ENCODE data around the gene AKIRIN2. TPM values are rescaled to one million over a fixed set of nuclear protein-coding genes. Genes with fewer than 3 reads are reported as not detected.

The AKIRIN2 gene
- total and polyA plus RNA-seq, 10 of the 15 experiments (the other 5 are each of a cell fraction or from before 2014, with no cell fraction given), result 12.7 to 82.2 (median 42.6) TPM

DNA sequence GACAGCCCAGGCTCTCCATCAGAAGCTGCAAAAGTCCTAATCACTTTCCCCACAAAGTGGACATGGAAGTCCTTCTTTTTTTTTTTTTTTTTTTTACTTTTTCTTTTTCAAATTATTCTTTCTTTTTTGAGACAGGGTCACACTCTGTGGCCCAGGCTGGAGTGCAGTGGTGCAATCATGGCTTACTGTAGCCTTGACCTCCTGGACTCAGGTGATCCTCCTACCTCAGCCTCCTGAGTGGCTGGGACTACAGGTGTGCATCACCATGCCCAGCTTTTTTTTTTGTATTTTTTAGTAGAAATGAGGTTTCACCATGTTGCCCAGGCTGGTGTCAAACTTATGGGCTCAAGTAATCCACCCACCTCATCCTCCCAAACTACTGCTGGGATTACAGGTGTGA is 29.0 kb upstream of the AKIRIN2 start:
- ChIA-PET CTCF (interaction anchor here (0.6 kb wide), 1 partner anchor 192 kb away, joined by 4 read pairs; no protein-coding TSS in a partner anchor), SMC1A (ENCODE audit: uncharacterized antibody, unreplicated experiment) (interaction anchor here (1.1 to 2.5 kb wide), 2 partner anchors 29 to 46 kb away, joined by 3 to 7 read pairs; partner anchors contain the start of gene AKIRIN2), RAD21 (ENCODE audit: unreplicated experiment) (interaction anchor here (0.6 to 3.4 kb wide), 6 partner anchors 17 to 533 kb away, joined by 3 to 15 read pairs (median 4); no protein-coding TSS in a partner anchor), POLR2A (interaction anchor here (1.4 to 1.5 kb wide), 3 partner anchors 24 to 29 kb away, joined by 5 to 19 read pairs (median 10); partner anchors contain the start of gene AKIRIN2)
- ATAC-seq, result 0 out of 3 replicates have a peak, but pooled peaks have one; percentile 5
- no peak overlapping the region for H3K4me3 ChIP-seq
- no peaks in the 10 kb centered on the region for H3K27me3 ChIP-seq (replicated peaks in 1 of 2; ENCODE audit: control insufficient read depth in 2 of 2, insufficient read depth in 2 of 2, low read length in 1 of 2)
- TF ChIP-seq MEF2A (IDR thresholded peaks at IDR 0.05; ENCODE audit: insufficient read depth, low read depth, low read length), result no peak
- TF ChIP-seq RFX5 (IDR thresholded peaks at IDR 0.05; ENCODE audit: low read depth, low read length), result no peak
- TF ChIP-seq NFXL1 (IDR thresholded peaks at IDR 0.05; ENCODE audit: borderline replicate concordance), result no peak
- no peak for TF ChIP-seq HDAC6 (IDR thresholded peaks at IDR 0.05; ENCODE audit: unreplicated experiment)
- no peak for TF ChIP-seq EP300 (IDR thresholded peaks at IDR 0.05; ENCODE audit: borderline replicate concordance in 1 of 2, control insufficient read depth in 1 of 2, low read depth in 2 of 2, low read length in 2 of 2)
- TF ChIP-seq SRF (IDR thresholded peaks at IDR 0.05; ENCODE audit: low read depth in 2 of 2, low read length in 2 of 2), result no peak
- no peak for TF ChIP-seq CHD1 (IDR thresholded peaks at IDR 0.05; ENCODE audit: low read depth, low read length)
- intact Hi-C loops (cut with micrococcal nuclease; ENCODE audit: unreplicated experiment), result loop anchor here (2.0 to 5.0 kb wide), 2 partner anchors 26 to 34 kb away; no protein-coding TSS in a partner anchor
- no peak overlapping the region for H3K9ac ChIP-seq (ENCODE audit: control insufficient read depth, insufficient read depth, low read length)
- in situ Hi-C loops (cut with MboI), result no loop called here
- H3K9me3 ChIP-seq (replicated peaks; ENCODE audit: control insufficient read depth, insufficient read depth, low read length), result no peaks in the 10 kb centered on the region; the same call in 2 of the 3 replicates
- no peak for DNase-seq (ENCODE audit: low read depth, low spot score)
- peaks cover 37% of the 10 kb centered on the region for H3K4me1 ChIP-seq (ENCODE audit: control insufficient read depth, insufficient read depth, low read length)
- FAIRE-seq, result no peak
- H3K79me2 ChIP-seq (ENCODE audit: control insufficient read depth, insufficient read depth, low read length), result no peaks in the 10 kb centered on the region; the same call in 1 of the 2 replicates
- peak overlapping the region; percentile 78 for H3K4me2 ChIP-seq (ENCODE audit: control insufficient read depth, insufficient read depth)
- no peaks in the 10 kb centered on the region for H4K20me1 ChIP-seq (ENCODE audit: control insufficient read depth, insufficient read depth)
- peak overlapping the region; percentile 79 for H3K27ac ChIP-seq (ENCODE audit: control insufficient read depth, insufficient read depth)
- no TSS peak for BruUV-seq (replicated peaks)
- H3K36me3 ChIP-seq (ENCODE audit: control insufficient read depth in 2 of 2, insufficient read depth in 2 of 2, low read length in 1 of 2), result no peaks in the 10 kb centered on the region
- H2AFZ ChIP-seq (ENCODE audit: control insufficient read depth, low read depth, low read length), result peak overlapping the region; percentile 66; the same call in 1 of the 2 replicates

Measured in GM12878 (cell line).